GM20431 (cell line): ENCODE data around the gene DOCK7.
"Not testable (repeated sequence)": the region's sequence is repeated elsewhere in the genome, so short reads cannot be mapped to it uniquely, and the experiment has no call there.

Experiments
- in situ Hi-C: fragments of 300-500 bp; cut with MseI, MboI; formaldehyde crosslinking; loops from one replicate; pipeline ENCODE4 v1.15.0; 2020; ENCODE audit warnings: low sequenced_read_pairs; ENCODE audit not compliant: unreplicated experiment

Gene DOCK7

DNA sequence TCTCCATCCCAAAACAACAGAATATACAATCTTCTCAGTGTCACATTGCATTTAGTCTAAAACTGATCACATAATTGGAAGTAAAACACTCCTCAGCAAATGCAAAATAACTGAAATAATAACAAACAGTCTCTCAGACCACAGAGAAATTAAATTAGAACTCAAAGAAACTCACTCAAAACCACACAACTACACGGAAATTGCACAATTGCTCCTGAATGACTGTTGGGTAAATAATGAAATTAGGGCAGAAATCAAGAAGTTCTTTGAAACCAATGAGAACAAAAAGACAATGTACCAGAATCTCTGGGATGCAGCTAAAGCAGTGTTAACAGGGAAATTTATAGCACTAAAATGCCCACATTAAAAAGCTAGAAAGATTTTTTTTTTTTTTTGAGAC is 120.3 kb downstream of the DOCK7 start:
- in situ Hi-C loops: not testable (repeated sequence)

- in situ Hi-C loops: not testable (repeated sequence)
These were observed 121.0 kb downstream of the DOCK7 start for GRCh38 chr1:62567182-62567581.

DNA sequence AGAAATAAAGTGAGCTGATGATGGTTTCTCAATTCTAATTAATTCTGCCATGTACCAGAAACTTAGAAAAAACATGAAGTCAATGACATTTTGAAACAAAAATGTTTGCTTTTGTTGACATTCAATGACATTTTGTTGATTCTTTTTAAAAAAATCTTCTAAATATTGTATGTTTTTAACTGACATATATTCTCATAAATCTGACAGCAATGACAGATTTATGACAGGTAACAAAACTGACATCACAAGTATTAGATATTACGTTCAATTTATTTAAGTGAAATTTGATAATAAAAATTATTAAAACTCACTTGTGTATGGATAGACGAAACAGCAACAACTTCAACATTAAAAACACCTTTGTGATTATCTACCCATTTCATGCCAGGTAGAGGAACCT is 126.9 kb downstream of the DOCK7 start:
- in situ Hi-C loops: no loop called here

GRCh38 chr1:62544570-62544969 is 143.6 kb downstream of the DOCK7 start:
- in situ Hi-C loops: no loop called here

- in situ Hi-C loops: no loop called here
These were observed 147.1 kb downstream of the DOCK7 start for GRCh38 chr1:62541048-62541447.

- in situ Hi-C loops: no loop called here
These were observed 149.1 kb downstream of the DOCK7 start for GRCh38 chr1:62539028-62539447.

DNA sequence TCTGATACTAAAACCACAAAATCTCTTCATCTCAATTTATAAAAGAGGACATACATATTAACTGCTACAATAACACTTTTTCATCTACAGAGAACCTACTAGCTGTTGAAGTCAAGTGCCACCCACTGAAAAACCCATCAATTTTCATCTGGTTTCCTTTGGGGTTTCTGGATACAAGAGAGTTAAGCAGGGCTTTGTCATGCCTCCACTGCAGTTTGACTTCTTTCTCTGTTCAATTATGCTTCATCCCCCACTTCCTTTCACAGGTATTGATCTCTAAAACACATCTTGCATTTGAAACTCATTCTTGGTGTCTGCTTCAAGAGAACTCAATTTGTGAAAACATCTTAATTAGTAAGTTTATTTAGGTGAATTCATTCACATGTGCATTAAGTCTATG is 151.3 kb downstream of the DOCK7 start:
- in situ Hi-C loops: no loop called here

- in situ Hi-C loops: no loop called here
These were observed 157.6 kb downstream of the DOCK7 start for GRCh38 chr1:62530516-62531154.

DNA sequence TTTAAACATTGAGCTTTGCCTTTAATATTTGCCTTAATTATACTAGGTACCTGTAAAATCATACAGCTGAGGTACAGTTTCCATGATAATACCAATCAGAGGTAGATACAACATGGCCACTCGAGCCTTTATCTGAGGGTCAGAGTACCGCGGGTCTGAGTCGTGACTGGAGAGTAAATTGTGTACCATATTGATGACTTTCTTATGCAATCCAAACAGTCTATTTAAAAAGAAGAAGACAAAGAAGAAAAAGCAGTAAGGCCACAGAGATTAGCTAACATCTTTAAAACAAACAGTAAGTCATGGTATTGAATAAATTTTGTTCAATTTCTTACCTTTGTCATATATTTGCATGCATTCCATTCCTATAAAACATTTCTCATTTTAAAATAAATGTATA is 159.0 kb downstream of the DOCK7 start:
- in situ Hi-C loops: no loop called here

DNA sequence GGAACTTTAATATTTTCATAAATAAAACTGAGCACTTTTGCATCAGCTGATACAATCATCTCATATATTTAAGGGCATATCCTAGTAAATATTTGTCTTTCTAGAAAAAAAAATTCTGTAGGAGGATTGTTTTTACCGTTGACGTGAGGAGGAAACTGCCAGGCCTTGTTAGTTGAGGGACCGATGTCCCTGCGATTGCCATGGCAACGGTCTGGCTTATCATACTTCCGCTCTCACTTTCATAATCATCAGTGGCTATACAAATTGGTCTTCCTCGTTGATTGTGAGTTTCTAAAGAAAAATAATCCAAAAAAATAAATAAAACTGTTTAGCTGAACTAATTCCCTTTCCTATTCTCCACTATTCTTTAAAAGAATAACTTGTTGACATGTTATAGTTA is 160.2 kb downstream of the DOCK7 start:
- in situ Hi-C loops: no loop called here

- in situ Hi-C loops: not testable (repeated sequence)
These were observed 160.8 kb downstream of the DOCK7 start for GRCh38 chr1:62527346-62527745.

- in situ Hi-C loops: no loop called here
These were observed 164.3 kb downstream of the DOCK7 start for GRCh38 chr1:62523860-62524259.

DNA sequence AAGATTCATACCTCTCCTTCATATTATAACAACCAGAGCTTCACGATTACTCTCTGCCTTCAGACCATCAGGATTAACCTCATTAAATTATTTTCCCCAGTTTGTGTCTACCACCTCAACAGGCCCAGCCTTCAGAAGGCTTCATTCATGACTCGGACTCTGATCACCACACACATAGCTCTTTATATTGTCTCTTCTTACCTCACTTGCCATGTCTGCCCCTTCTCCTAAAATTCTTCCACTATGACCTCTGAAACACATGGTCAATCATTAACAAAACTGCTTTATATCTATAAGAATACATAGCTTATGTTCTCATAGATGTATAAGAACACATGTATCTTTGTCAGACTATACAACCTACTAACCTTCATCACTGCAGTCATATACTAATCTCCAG is 171.6 kb downstream of the DOCK7 start:
- in situ Hi-C loops: loop anchor here (10.0 kb wide), 1 partner anchor 228 kb away; no protein-coding TSS in a partner anchor

- in situ Hi-C loops: loop anchor here (10.0 kb wide), 1 partner anchor 230 kb away; no protein-coding TSS in a partner anchor
These were observed 173.3 kb downstream of the DOCK7 start for GRCh38 chr1:62514746-62515423.

DNA sequence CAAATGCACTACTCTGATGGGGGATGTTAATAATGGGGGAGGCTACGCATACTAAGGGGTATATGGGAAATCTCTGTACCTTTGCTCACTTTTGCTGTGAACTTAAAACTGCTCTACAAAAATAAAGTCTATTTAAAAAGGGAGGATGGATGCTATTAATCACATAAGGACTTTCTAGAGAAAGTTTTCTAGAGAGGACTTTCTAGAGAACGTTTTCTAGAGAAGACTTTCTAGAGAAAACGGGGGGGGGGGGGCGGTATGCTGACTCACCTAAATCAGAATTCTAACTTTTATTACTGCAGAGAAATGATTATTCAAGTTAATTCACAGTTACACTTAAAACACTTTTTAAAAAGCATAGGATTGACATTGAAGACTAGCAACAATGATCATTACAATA is 175.2 kb downstream of the DOCK7 start:
- in situ Hi-C loops: loop anchor here (10.0 kb wide), 1 partner anchor 232 kb away; no protein-coding TSS in a partner anchor

- in situ Hi-C loops: no loop called here
These were observed 179.2 kb downstream of the DOCK7 start for GRCh38 chr1:62509028-62509427.

GRCh38 chr1:62508187-62508758 is 179.9 kb downstream of the DOCK7 start:
- in situ Hi-C loops: no loop called here

GRCh38 chr1:62500210-62500609 is 188.0 kb downstream of the DOCK7 start:
- in situ Hi-C loops: no loop called here

GRCh38 chr1:62494137-62494536 is 194.0 kb downstream of the DOCK7 start:
- in situ Hi-C loops: no loop called here

GRCh38 chr1:62493656-62494055 is 194.5 kb downstream of the DOCK7 start:
- in situ Hi-C loops: no loop called here

DNA sequence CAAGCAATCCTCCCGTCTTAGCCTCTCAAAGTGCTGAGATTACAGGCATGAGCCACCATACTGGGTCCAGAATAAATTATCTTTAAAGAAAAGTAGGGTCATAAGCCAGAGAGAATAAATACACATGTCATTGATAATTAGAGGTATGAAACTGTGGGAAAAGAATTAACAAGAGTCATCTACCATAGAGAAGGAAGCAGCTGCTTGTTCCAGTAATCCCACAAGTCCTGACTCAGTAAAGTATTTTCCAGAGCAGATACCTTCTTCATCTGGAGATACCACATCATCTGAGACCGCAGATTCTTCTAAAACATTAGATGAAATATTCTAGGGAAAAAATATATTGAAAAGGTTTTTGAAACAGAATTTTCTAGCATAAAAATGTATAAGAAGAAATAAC is 195.7 kb downstream of the DOCK7 start:
- in situ Hi-C loops: no loop called here
